NCI-H1694 treated with DMSO at 0.1 percent for 48 hours (cell line): ENCODE measurements around the gene PLEKHH1.

Experiments
- DNase-seq: peaks from one replicate; lab custom pipeline; 2025; lab: John Stamatoyannopoulos, UW

Gene PLEKHH1

GRCh38 chr14:67630186-67630585 is 97.1 kb downstream of the PLEKHH1 start:
- DNase-seq = no peak

DNA sequence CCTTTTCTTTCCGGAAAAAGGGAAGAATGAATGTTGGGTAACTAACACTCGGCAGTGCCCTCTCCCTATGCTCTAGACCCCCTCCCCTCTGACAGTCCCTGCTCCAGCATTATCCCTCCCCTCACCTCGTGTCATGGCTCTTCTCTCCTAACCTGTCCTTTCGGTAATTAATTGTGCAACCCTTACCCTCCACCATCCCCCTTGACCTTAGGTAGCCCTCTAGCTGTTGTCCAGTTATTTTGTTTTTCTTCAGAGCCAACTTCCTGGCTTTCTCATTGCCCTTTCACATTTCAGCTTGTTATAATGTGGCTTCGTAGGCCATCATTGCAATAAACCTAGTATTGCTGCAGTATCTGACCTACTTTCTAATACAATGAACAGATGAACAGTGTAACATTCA is 97.8 kb downstream of the PLEKHH1 start:
- DNase-seq = no peak

GRCh38 chr14:67633451-67634147 is 100.5 kb downstream of the PLEKHH1 start:
- DNase-seq = no peak

DNA sequence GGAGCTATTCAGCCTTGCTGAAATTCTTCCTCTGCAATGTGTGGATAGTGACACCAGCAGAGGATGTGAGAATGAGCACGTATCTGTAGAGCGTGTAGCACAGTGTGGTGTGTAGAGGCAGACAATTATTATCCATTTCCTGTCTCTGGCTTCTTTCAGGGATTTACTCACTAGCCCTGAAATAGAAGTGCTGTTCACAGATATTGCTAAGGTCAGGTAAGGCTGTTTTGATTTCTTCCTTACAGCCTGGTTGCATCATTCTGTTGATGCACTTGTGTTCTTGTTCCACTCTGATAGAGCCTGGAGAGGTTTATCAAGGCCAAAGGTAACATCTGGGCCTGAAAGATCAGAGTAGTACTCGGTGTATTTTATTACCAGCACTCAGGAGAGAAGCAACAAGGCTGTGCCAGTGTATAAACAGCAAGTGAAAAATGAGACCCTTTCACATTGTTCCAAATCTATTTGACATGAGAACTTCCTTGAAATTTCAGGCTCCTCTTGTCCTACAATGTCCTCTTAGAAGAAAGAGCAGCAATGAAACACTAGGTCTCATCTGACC is 103.3 kb downstream of the PLEKHH1 start:
- DNase-seq = no peak

DNA sequence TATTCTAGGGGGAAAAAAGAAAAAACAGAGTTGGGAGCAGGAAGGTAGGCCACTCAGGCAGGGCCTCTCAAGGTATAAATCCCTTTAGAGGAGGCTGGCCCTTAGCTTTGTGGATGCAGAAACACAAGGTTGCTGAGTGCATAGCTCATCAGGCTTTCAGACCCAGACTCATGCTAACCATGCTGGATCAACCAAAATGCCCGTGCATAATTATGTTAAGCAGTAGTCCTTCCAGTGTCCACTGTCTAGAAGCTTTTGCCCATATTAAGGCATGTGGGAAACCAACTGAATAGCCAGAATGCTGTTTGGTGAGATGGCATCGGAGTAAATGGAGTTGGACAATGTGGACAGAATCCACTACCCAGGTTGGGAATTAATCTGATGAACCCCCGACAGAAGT is 105.6 kb downstream of the PLEKHH1 start:
- DNase-seq = no peak
